Activated gamma-delta T cell treated with anti-CD3 and anti-CD28 coated beads, Interleukin-2, amount 50 U/mL, for 16 hours (primary cell): ENCODE results near the gene FHIP2A.

ENCODE experiments used
- DNase-seq: peaks from one replicate; pipeline ENCODE4 v3.0.0-alpha.2; 2020; ENCODE audit warnings: low read depth

The FHIP2A gene

GRCh38 chr10:114857922-114858629, 36.5 kb downstream of the FHIP2A start:
- DNase-seq, result no peak

GRCh38 chr10:114859222-114859621, 37.6 kb downstream of the FHIP2A start:
- DNase-seq, result no peak

GRCh38 chr10:114862456-114862855, 40.9 kb downstream of the FHIP2A start:
- no peak for DNase-seq

GRCh38 chr10:114867365-114867764, 45.8 kb downstream of the FHIP2A start:
- DNase-seq, result no peak

- no peak for DNase-seq
Observed at GRCh38 chr10:114868870-114869519, 47.4 kb downstream of the FHIP2A start.

- DNase-seq, result no peak
Observed at GRCh38 chr10:114869520-114869892, 47.9 kb downstream of the FHIP2A start.

DNA sequence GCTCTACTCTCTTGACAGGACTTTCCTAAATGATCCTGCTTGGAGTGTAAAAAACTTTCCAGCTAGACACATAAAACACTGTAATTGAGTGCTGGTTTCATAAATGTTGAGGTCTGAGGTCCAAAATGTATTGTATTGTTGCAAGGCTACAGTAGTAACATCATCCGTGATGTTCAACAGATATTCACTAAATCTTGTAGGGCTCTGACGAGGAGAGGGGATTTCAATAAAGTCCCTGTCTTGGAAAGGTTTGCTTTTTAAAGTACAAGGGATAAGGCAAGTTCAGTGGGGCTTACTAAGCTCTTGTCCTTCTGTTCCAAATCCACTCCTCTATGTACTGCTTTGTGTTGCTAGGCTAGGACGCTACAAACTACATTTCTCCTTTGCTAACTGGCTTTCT, 48.9 kb downstream of the FHIP2A start:
- DNase-seq, result no peak

- DNase-seq, result no peak
Observed at GRCh38 chr10:114871379-114871778, 49.8 kb downstream of the FHIP2A start.
